HG03571 (cell line): ENCODE results near the gene RBM14.
A peak's percentile ranks its signal among the peaks of the same experiment; 100 is the strongest.
"Not testable (repeated sequence)": the region's sequence is repeated elsewhere in the genome, so short reads cannot be mapped to it uniquely, and the experiment has no call there.

Experiments used
- ATAC-seq: cut with Tn5 transposase; IDR thresholded peaks from one replicate; pipeline ENCODE4 v1.9.1; 2021; ENCODE audit not compliant: unreplicated experiment

The RBM14 gene

DNA sequence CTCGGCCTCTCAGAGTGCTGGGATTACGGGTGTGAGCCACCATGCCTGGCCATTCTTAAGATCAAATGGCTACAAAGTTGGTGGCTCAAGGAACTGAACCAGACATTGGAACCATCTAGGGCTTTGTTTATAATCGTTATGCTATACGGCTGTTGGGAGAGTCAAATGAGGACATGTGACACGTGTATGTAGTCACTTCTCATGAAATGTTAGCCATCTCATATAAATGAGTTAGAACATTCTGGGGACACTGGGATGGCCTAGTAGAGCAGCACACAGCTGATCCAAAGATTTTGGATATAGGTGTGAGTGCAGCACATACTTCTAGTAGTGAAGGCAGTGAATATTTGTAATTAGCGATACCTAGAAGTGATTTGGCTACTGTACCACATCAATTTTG lies 15.5 kb downstream of the RBM14 start:
- ATAC-seq = no peak

DNA sequence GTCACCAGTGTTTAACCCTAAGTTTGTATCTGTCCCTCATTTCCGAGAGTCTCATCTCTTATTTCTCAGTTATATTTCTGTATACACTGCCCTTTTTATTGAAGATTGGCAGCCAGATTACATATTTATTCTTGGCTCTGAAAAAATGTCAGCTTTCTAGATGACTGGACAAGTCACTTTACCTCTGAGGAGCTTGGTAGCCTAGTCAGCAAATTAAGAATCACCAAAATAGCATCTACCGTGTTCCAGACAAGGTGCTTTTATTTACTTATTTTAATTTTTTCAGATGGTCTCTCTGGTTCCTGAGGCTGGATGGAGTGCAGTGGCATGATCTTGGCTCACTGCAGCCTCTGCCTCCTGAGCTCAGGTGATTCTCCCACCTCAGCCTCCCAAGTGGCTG lies 16.5 kb downstream of the RBM14 start:
- ATAC-seq = no peak

DNA sequence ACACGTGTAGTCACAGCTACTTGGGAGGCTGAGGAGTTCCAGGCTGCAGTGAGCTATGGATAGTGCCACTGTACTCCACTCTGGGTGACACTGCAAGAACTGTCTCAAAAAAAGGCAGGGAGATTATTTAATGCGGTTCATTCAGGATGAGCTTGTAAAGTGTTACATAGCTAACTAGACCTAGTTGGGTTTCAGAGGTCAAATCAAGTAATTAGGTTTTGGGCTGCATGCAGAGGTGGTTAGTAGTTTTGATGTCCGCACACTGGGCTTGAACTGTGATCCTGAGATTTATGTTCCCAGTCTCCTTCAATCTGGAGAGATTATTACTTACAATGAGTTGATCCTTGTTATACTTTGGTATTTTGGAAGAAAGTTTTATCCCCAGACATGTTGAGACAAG lies 20.0 kb downstream of the RBM14 start:
- no peak for ATAC-seq

DNA sequence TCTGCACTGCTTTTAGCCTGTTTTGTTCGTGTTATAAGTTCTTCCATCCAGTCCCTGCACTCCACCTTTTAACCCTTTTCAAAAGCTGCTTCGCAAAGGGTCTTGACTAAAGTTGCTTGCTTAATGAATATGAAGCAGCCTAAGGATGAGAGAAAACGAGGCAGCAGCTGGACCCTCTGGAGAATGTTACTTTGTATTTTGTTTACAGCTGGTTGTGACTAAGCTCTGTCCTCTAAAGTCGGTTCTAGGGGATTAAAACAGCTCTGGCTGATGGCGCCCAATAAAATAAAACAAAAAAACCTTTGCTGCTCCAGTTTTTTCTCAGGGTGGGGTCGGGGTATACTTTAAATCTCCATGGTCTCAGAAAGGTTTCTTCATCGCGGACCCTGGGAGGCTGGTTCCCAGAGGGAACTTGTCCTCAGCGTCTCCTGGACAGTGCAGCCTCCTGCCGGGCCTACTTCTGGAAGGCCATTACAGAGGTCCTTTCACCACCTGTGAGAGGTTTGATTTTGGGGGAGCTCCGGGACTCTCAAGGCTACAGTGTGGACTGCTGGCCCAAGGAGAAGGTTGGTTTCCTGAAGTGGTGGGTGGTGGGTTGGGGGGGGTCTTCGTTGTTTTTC lies 21.2 kb downstream of the RBM14 start:
- ATAC-seq = no peak

DNA sequence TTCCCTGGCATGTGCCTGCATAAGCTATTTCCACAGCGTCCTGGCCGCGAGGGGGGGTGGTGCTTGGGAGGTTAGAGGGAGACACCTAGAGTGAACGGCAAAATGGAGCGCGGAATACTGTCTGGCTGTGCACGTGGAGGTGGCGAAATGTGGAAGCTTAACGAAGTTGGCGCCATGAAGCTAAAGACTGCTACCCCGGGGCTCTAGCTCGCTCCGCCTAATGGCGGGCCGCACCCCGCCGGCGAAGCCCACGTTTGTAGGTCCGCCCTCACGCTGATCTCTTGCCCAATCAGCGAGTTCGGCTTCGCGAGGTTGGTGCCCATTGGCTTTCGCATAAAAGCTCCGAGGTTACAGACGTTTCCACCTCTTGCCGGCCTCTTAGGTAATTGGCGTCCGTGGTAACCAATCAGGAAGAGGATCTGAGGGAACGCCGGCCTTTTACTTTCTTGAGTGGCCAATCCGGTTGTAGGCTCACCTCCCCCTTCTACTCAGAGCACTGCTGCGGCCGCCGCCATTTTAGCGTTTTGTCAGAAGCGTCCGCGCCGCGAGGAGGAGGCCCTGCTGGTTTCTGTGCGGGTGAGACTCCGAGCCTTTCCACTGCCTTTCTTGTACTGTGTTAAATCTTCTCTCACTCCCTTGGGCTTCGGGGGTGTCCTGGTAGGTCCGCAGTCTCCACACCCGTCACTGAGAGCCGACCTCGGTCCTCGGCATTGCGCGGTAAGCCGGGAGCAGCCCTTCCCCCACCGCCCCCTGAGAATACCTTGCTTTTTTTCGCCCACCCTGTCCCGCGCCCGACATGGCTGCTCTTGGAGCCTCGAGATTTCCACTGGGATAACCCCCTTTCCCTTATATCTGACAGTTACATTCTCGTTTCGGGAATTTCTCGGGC lies 22.0 kb downstream of the RBM14 start, which contains the start of gene RBM4:
RBM4 (plus strand) TSS at position 527 of the 889 bp plus-strand sequence. CDS start 1,009 bp downstream, outside the sequence.
- ATAC-seq = peak; percentile 84

DNA sequence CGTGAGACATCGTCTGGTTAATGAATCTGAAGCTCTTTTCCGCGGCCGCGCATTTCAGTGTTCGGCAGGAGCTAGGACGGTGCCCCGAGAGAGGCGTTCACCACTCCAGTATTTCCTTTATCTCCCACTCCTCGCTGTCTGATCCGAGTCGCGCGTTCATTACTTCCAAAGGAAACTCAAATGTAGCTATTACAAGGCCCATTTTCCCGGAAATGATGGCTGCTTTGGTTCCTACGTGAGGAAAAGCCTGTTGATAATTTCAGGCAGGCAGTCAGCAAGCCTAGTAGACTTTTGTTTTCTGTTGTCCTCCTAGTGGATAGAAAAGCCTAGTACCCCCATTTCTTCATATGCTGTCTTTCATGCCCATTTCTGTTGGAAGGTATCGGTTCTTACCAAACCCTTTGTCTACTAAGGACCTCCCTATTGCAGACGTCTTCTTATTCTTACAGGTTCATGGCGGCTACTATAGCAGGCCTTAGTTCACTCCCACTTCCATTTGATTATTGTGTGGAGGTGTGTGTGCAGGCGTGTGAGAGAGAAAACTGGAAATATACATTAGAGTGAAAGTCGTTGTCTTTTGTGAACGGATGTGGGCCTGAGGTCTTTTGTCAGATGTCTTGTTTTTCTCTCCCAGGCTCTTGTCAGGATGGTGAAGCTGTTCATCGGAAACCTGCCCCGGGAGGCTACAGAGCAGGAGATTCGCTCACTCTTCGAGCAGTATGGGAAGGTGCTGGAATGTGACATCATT lies 22.8 kb downstream of the RBM14 start:
- no peak for ATAC-seq

DNA sequence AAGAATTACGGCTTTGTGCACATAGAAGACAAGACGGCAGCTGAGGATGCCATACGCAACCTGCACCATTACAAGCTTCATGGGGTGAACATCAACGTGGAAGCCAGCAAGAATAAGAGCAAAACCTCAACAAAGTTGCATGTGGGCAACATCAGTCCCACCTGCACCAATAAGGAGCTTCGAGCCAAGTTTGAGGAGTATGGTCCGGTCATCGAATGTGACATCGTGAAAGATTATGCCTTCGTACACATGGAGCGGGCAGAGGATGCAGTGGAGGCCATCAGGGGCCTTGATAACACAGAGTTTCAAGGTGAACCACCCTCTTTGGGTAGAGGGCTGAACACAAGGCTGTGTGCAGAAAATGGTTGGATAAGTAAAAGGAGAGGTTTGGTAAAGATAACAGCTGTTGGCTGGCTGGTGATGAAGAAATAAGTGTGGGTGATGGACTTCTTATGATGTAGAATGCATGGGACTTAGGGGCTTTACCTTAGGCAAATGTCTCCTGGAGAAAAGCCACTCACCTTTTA lies 23.4 kb downstream of the RBM14 start:
- ATAC-seq = not testable (repeated sequence)

DNA sequence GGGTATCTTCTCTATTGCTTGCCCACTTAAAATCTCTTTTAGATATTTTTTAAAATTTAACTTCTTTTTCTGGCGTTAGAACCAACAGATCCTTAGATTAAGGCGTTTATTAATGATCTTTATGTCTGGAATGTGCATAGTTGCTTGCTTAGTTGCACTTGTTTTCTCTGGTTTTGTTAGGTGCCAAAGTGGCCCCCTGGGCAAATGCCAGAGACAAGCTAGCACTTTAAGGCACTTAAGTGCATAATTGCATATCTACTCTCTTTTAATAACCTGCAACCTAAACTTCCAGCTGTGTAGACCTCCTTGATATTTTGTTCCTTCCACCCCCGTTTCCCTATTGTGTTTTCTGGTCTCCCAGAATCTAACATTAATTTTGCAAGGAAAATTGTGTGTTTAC lies 25.4 kb downstream of the RBM14 start:
- ATAC-seq = no peak

DNA sequence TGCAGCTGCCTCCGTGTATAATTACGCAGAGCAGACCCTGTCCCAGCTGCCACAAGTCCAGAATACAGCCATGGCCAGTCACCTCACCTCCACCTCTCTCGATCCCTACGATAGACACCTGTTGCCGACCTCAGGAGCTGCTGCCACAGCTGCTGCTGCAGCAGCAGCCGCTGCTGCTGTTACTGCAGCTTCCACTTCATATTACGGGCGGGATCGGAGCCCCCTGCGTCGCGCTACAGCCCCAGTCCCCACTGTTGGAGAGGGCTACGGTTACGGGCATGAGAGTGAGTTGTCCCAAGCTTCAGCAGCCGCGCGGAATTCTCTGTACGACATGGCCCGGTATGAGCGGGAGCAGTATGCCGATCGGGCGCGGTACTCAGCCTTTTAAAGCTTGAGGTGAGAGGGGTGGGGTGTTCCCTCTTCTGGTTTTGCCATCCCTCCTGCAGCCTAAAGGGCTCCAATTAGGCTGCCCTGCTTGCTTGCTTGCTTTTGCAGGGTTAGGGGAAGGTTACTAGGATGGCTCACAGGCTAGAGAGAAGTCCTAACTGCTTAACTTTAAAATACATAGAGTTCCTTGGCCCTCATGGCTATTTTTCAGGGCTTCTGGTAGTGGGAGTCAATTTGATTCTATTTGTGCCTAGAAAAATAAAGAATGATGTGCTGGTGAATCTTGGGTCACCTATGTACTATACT lies 27.5 kb downstream of the RBM14 start:
- ATAC-seq = no peak

DNA sequence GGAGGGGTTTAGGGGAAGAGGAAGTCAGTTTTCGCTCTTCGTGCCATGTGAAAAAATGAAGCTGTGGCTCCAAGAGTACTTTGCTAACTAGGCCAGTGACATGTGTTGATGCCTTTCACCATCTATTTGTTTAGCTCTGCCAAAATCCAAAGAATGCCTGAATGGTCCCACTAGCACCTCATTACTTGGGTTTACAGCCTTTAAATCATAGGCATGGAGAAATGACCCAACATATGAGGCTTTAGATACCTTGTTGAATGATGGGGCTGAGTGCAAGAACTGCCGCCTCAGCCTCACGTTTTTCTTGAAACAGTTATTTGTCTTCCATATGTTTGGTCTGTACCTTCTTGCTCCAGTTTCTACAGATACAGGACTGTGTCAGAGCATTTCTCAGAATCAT lies 30.4 kb downstream of the RBM14 start:
- no peak for ATAC-seq

DNA sequence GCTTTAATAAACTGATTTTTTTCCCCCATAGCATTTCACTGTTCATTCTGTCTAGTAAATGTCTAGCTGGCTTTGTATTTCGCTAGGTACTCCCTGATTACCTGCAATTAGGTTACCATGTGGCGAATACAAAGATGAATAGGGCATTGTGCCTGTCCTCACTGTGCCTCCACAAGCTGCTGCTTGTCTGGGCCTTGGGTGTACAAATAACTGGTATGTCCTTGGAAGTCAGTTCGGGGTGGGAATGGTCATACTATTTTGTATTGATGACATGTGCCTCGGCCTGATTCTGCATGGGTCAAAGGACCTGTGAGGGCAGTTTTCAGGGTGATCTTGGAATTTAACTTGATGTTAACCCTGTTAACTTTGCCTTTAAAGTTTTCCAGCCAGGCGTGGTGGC lies 33.5 kb downstream of the RBM14 start:
- no peak for ATAC-seq

DNA sequence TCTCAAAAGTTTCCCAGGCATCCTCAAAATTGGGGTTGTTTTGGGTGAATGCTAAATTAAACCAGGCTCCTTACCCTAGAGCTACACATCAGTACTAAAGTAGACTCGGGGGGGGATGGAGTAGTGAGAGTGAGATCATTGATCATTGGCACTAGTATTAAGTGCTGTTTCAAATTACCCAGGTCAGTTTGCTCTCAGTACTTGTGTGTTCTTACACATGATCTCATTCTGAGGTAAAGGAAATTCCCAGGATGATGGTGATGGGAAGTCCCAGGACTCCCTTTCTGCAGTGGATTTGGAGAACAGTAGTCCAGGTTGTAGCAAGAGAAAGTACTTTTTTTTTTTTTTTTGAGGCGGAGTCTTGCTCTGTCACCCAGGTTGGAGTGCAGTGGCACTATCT lies 34.6 kb downstream of the RBM14 start:
- ATAC-seq = no peak

DNA sequence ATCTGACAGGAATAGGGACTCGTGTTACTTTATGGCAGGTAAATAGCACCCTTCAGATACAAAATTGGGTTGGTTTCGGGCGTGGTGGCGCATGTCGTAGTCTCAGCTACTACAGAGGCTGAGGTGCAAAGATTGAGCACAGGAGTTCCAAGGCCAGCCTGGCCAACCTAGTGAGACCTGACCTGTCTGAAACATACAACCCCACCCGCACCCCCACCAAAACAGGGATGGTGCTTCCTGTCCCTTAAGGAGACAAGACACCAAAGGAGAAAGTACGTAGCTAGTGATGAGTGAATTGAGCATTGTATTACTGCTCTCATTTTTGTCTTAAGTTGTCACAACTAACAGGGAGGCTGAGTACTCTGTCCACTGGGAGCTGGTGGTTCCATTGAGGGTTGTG lies 36.2 kb downstream of the RBM14 start:
- ATAC-seq = no peak

DNA sequence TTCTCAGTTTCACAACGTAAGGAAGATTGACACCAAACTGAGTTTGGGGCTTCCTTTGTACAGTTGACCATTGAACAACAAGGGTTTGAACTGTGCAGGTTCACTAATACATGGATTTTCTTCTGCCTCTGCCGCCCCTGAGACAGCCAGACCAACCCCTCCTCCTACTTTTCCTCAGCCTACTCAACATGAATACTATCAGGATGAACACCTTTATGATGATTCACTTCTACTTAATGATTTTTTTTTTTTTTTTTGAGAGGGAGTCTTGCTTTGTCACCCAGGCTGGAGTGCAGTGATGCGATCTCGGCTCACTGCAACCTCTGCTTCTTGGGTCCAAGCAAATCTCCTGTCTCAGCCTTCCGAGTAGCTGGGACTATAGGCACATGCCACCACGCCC lies 36.7 kb downstream of the RBM14 start:
- no peak for ATAC-seq

DNA sequence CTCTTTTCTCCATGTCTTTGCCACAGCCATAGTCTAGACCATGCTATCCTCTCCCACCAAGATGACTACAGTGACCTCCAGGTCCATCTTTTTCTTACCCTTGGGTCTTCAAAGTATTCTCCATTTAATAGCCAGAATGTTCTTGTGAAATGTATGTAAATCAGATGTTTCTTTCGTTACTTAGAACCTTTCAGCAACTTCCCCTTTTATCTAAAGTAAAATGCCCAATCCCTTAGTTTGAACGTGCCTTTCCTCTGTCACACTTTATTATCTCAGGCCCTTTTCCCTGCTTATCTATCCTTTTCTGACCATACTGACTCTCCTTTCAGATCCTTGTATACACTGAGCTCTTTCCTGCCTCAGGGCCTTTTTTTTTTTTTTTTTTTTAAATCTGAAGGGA lies 43.3 kb downstream of the RBM14 start:
- no peak for ATAC-seq

DNA sequence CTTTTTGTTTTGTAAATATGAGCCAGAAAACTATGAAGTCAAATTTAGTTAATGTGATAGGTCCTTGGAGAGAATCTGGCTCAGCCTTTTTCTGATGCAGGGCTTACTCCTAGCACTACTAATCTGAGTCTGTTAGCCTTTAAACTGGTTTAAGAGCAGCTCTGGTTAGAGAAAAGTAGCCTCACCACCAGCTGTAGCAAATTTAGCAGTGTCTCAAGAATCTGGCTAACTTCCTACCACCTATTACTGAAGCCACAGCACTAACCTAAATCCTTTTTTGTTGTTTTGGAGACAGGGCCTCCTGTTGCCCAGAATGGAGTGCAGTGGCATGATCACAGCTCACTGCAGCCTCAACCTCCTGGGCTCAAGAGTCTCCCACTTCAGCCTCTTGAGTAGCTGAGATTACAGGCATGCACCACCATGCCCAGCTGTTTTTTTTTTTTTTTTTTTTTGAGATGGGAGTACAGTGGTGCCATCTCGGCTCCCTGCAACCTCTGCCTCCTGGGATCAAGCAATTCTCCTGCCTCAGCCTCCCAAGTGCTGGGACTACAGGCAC lies 47.4 kb downstream of the RBM14 start:
- ATAC-seq = no peak

DNA sequence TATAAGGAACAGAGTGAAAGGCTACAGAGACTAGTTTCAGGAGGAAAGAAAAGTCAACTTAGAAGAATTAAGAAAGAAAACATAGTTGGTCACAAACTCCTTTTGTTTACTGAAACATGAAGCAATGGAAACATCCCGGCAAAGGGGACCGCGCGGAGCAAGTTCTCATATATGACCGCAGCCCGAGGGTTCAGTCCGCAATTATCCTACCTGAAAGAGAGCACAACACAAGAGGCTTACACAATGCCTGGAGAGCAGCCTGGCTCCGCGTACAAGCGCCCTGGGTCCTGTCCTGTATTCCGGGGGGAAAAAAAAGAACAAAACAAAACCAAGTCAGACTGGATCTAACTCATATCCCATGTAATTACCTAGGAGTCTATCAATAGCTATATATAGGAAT lies 48.9 kb downstream of the RBM14 start:
- no peak for ATAC-seq

DNA sequence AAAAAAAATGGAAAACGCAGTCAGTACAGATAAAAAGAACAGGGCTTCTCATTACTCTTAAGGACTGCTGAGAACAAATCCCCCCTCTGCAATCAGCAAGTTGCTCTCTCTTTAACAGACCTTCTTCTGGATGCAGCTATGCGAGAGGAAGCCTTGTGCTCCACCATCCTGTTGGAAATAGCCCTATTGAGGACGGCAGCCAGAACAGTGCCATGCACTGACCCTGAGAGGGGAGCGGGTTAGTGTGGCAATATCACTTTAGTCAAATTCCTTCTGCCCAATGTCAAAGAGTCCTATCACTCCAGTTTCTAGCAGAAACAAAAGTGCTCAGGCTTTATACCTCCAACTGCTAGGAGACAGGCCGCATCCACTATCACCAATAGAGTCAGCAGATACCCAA lies 54.4 kb downstream of the RBM14 start:
- no peak for ATAC-seq

DNA sequence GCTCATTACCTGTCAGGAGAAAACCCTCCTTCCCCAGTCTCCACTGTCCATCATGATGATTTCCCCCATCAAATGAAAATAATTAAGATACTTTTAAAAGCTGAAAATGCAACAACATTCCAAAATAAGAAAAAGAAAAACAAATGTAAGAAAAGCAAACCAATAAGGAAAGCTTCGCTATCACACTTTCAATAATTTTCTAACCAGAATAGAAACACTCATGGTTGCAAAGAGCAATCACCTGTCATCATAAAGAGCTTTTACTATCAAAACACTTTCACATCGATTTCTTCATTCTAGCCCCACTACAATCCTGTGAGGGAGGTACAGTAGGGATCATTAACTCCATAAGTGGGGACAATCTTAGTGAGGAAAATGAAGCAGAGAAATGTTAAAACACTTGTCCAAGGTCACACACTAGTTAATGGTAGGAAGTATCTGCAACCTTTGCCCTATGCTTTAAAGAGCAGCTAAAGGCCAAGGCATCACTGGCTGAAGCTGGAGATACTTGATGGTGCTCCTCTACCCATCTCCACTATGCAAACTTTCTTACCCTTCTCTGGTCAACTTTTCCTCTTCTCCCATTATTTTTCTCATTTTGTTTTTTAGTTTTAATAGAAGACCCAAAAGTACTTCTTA lies 58.7 kb downstream of the RBM14 start:
- no peak for ATAC-seq

DNA sequence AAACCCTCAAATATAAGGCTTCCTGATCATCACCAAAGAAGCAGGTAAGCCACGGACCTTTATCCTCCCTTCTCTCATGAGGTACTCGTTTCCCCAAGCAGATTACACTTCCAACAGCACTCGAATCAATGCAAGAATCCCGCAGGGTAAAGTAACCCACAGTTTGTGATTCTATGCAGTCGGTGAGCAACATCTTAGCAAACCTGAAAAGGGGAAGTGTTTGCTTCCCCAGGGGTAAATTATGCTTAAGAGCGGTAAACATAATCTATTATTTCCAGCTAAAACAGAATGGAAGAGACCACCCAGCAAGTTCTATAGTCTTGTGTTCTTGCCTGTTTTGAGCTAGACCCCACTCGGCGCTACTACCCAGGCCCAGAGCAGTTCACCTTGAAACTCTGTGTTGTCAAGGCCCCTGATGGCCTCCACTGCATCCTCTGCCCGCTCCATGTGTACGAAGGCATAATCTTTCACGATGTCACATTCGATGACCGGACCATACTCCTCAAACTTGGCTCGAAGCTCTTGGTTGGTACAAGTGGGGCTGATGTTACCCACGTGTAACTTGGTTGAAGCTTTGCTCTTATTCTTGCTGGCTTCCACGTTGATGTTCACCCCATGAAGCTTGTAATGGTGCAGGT lies 60.0 kb downstream of the RBM14 start:
- no peak for ATAC-seq
